Skin of body (tissue), 2 donors: ENCODE results near the gene HOXC13. TPM values are rescaled to one million over a fixed set of nuclear protein-coding genes. Genes with fewer than 3 reads are reported as not detected.

Experiments
- DNase-seq: peaks from one replicate; lab custom pipeline; 2025; lab: John Stamatoyannopoulos, UW
- total RNA-seq: library from RNA; depleted of rRNA; stranded (reverse); fragments of >200 nt; gene quantifications from one replicate; pipeline ENCODE4 v1.2.3, GENCODE V29; 2014

The HOXC13 gene
- total RNA-seq, 1 donor from 2014 or later: 5.8 TPM

- no peak for DNase-seq
Observed at GRCh38 chr12:53969588-53970259, 31.1 kb downstream of the HOXC13 start.

- DNase-seq: no peak
Observed at GRCh38 chr12:53970451-53970850, 31.8 kb downstream of the HOXC13 start.

- no peak for DNase-seq
Observed at GRCh38 chr12:53971129-53971528, 32.5 kb downstream of the HOXC13 start.

- no peak for DNase-seq
Observed at GRCh38 chr12:53971686-53972085, 33.1 kb downstream of the HOXC13 start.

GRCh38 chr12:53972152-53972702, 33.6 kb downstream of the HOXC13 start:
- no peak for DNase-seq

- DNase-seq: no peak
Observed at GRCh38 chr12:53972722-53973235, 34.1 kb downstream of the HOXC13 start, which contains the start of gene HOXC11. HOXC11 (plus strand) TSS chr12:53973126; CDS start chr12:53973242, 116 bp downstream.

GRCh38 chr12:53973236-53974042, 34.8 kb downstream of the HOXC13 start:
- no peak for DNase-seq

- DNase-seq: no peak
Observed at GRCh38 chr12:53974084-53975063, 35.7 kb downstream of the HOXC13 start, which contains the start of gene HOTAIR. HOTAIR (minus strand) TSS chr12:53974954.

- DNase-seq: no peak
Observed at GRCh38 chr12:53975064-53975471, 36.4 kb downstream of the HOXC13 start.

- DNase-seq: no peak
Observed at GRCh38 chr12:53975479-53976152, 37.0 kb downstream of the HOXC13 start.

GRCh38 chr12:53976172-53976822, 37.7 kb downstream of the HOXC13 start:
- DNase-seq: peak; percentile 86

GRCh38 chr12:53976823-53977595, 38.4 kb downstream of the HOXC13 start:
- DNase-seq: no peak

GRCh38 chr12:53977596-53978445, 39.2 kb downstream of the HOXC13 start:
- no peak for DNase-seq

- no peak for DNase-seq
Observed at GRCh38 chr12:53978477-53979356, 40.1 kb downstream of the HOXC13 start.

GRCh38 chr12:53980104-53980801, 41.6 kb downstream of the HOXC13 start:
- no peak for DNase-seq

- DNase-seq: no peak
Observed at GRCh38 chr12:53980802-53981496, 42.3 kb downstream of the HOXC13 start.
